Transverse colon (tissue), 3 donors: ENCODE results near the gene PLXNA2.

Experiments
- POLR2A ChIP-seq: fragments of 450-650 bp; IDR thresholded peaks from one replicate; pipeline ENCODE4 v1.6.1; 2016; ENCODE audit warnings: antibody characterized with exemption, mild to moderate bottlenecking, moderate library complexity
- TF ChIP-seq, protein P1 (sequence below), 5 experiments: fragments of 200-600 bp in 3 of 5; fragments of 450-650 bp in 2 of 5; sonication (generic) in 3 of 5; IDR thresholded peaks; 1 replicate in 2 of 5; 2 replicates in 3 of 5; pipeline ENCODE4 v1.5.1; 2016 to 2017; ENCODE audit warnings: antibody characterized with exemption in 5 of 5, inconsistent platforms in 3 of 5, mild to moderate bottlenecking in 2 of 5, moderate library complexity in 1 of 5

DNA sequence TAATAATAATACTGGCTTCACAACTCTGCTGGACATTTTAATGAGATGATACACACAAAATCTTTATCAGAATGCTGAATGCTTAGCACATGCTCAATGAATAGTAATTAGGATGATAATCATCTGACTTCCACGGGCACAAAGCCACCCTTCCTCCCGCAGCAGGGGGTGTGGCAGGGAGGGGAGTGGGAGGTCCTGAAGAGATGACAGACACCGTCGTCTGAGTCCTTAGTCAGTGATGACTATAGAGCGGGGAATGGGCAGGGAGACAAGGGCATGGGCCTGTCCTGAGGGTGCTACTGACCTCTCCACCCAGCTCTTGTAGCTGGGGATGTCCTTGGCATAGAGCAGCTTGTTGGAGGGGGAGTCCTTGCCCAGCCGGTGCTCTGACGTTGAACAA is 215.7 kb downstream of the PLXNA2 start:
- TF ChIP-seq POLR2A: no peak
- TF ChIP-seq, protein P1, sequence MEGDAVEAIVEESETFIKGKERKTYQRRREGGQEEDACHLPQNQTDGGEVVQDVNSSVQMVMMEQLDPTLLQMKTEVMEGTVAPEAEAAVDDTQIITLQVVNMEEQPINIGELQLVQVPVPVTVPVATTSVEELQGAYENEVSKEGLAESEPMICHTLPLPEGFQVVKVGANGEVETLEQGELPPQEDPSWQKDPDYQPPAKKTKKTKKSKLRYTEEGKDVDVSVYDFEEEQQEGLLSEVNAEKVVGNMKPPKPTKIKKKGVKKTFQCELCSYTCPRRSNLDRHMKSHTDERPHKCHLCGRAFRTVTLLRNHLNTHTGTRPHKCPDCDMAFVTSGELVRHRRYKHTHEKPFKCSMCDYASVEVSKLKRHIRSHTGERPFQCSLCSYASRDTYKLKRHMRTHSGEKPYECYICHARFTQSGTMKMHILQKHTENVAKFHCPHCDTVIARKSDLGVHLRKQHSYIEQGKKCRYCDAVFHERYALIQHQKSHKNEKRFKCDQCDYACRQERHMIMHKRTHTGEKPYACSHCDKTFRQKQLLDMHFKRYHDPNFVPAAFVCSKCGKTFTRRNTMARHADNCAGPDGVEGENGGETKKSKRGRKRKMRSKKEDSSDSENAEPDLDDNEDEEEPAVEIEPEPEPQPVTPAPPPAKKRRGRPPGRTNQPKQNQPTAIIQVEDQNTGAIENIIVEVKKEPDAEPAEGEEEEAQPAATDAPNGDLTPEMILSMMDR (IDR thresholded peaks at IDR 0.05): no peak
